IMR-90 (cell line): ENCODE measurements around the gene ZNF311. TPM values are rescaled to one million over a fixed set of nuclear protein-coding genes. Genes with fewer than 3 reads are reported as not detected.

Source experiments
- ATAC-seq: fragments of 200-7000 bp; cut with Tn5 transposase; 2 replicates; pipeline ENCODE4 v1.9.1; 2020; ENCODE audit warnings: low read depth, mild to moderate bottlenecking, moderate library complexity
- BruUV-seq: library from RNA; stranded (reverse); fragments of 400-500 nt; replicated peaks from 2 replicates; lab custom pipeline; 2021; lab: Mats Ljungman, UMichigan
- CTCF ChIA-PET: fragments of 300-600 bp; formaldehyde crosslinking; extraction: SDS; loops from one replicate; lab custom pipeline; 2021; ENCODE audit warnings: antibody characterized with exemption; lab: Yijun Ruan, JAX
- POLR2A ChIA-PET: fragments of 300-600 bp; sonication (Branson Sonifier 250); formaldehyde crosslinking; loops from one replicate; lab custom pipeline; 2022; ENCODE audit warnings: antibody characterized with exemption; ENCODE audit not compliant: unreplicated experiment; lab: Charles Lee
- DNase-seq: peaks from one replicate; pipeline ENCODE4 v3.0.0; 2013
- H2AFZ ChIP-seq: replicated peaks from 2 replicates; pipeline ENCODE3; 2013; ENCODE audit warnings: low read length, mild to moderate bottlenecking; ENCODE audit not compliant: poor library complexity
- H2AK5ac ChIP-seq: 2 replicates; pipeline ENCODE4 v1.6.1; 2013; ENCODE audit warnings: low read depth, low read length, inconsistent platforms
- H2AK9ac ChIP-seq: replicated peaks from 2 replicates; pipeline ENCODE3; 2013; ENCODE audit warnings: mild to moderate bottlenecking, low read depth, low read length, moderate library complexity; ENCODE audit not compliant: poor library complexity
- H2BK120ac ChIP-seq: 2 replicates; pipeline ENCODE4 v1.6.1; 2013; ENCODE audit warnings: low read depth, low read length, inconsistent platforms
- H2BK15ac ChIP-seq: 3 replicates; pipeline ENCODE4 v1.6.1; 2013; ENCODE audit warnings: low read depth, low read length, inconsistent platforms
- H2BK20ac ChIP-seq: 2 replicates; pipeline ENCODE4 v1.6.1; 2013; ENCODE audit warnings: low read depth, mild to moderate bottlenecking, inconsistent platforms, low read length, moderate library complexity
- H2BK5ac ChIP-seq: 2 replicates; pipeline ENCODE4 v1.6.1; 2013; ENCODE audit warnings: mild to moderate bottlenecking, low read depth, low read length, inconsistent platforms; ENCODE audit not compliant: poor library complexity, severe bottlenecking
- H3K14ac ChIP-seq: replicated peaks from 2 replicates; pipeline ENCODE4 v1.6.1; 2013; ENCODE audit warnings: low read depth, low read length, inconsistent platforms
- H3K18ac ChIP-seq: 2 replicates; pipeline ENCODE4 v1.6.1; 2013; ENCODE audit warnings: low read depth, low read length, control low read depth
- H3K23ac ChIP-seq: 2 replicates; pipeline ENCODE4 v1.6.1; 2013; ENCODE audit warnings: low read depth, low read length, inconsistent platforms
- H3K27ac ChIP-seq: 2 replicates; pipeline ENCODE4 v1.5.1; 2013; ENCODE audit warnings: mild to moderate bottlenecking, control low read depth, low read length; ENCODE audit not compliant: insufficient read depth
- H3K27me3 ChIP-seq: 2 replicates; pipeline ENCODE4 v1.6.1; 2013; ENCODE audit warnings: low read length; ENCODE audit not compliant: control insufficient read depth, insufficient read depth
- H3K36me3 ChIP-seq: 2 replicates; pipeline ENCODE4 v1.6.1; 2013; ENCODE audit warnings: low read length, mixed read lengths; ENCODE audit not compliant: control insufficient read depth, insufficient read depth
- H3K4ac ChIP-seq: 2 replicates; pipeline ENCODE4 v1.6.1; 2013; ENCODE audit warnings: low read depth, low read length, inconsistent platforms
- H3K4me1 ChIP-seq: 2 replicates; pipeline ENCODE4 v1.6.1; 2013; ENCODE audit warnings: low read length, mixed read lengths; ENCODE audit not compliant: control insufficient read depth, insufficient read depth
- H3K4me2 ChIP-seq: 2 replicates; pipeline ENCODE4 v1.6.1; 2013; ENCODE audit warnings: low read depth, mild to moderate bottlenecking, control low read depth, low read length, moderate library complexity
- H3K4me3 ChIP-seq: 2 replicates; pipeline ENCODE4 v1.5.1; 2013; ENCODE audit warnings: low read depth, mild to moderate bottlenecking, control low read depth, low read length, moderate library complexity; ENCODE audit not compliant: insufficient read depth
- H3K56ac ChIP-seq: 2 replicates; pipeline ENCODE4 v1.6.1; 2013; ENCODE audit warnings: low read length, inconsistent platforms; ENCODE audit not compliant: insufficient read depth; ENCODE audit errors: extremely low read depth
- H3K79me1 ChIP-seq, 2 experiments: 2 replicates each; pipeline ENCODE4 v1.6.1; 2013; ENCODE audit warnings: low read length in 2 of 2, inconsistent platforms in 1 of 2, low read depth in 1 of 2
- H3K9ac ChIP-seq: 2 replicates; pipeline ENCODE4 v1.6.1; 2013; ENCODE audit warnings: low read depth, low read length, control low read depth
- H3K9me1 ChIP-seq: 2 replicates; pipeline ENCODE4 v1.6.1; 2013; ENCODE audit warnings: low read length, inconsistent platforms; ENCODE audit not compliant: insufficient read depth
- H3K9me3 ChIP-seq: 2 replicates; pipeline ENCODE4 v1.6.1; 2013; ENCODE audit warnings: low read length; ENCODE audit not compliant: control insufficient read depth, insufficient read depth
- H4K20me1 ChIP-seq: 2 replicates; pipeline ENCODE4 v1.6.1; 2013; ENCODE audit warnings: low read length, inconsistent platforms; ENCODE audit not compliant: insufficient read depth
- H4K5ac ChIP-seq: 2 replicates; pipeline ENCODE4 v1.6.1; 2013; ENCODE audit warnings: mild to moderate bottlenecking, low read depth, low read length, control low read depth
- H4K8ac ChIP-seq, 2 experiments: 2 replicates each; pipeline ENCODE4 v1.6.1; 2013; ENCODE audit warnings: low read depth in 2 of 2, low read length in 2 of 2, control low read depth in 1 of 2, inconsistent platforms in 1 of 2
- H4K91ac ChIP-seq: 2 replicates; pipeline ENCODE4 v1.6.1; 2013; ENCODE audit warnings: low read depth, low read length, inconsistent platforms; ENCODE audit not compliant: insufficient read depth
- BHLHE40 ChIP-seq: fragments of 150-350 bp; IDR thresholded peaks from 2 replicates; pipeline ENCODE4 v1.6.1; 2016; ENCODE audit warnings: mild to moderate bottlenecking, low read depth, low read length
- CEBPB ChIP-seq: IDR thresholded peaks from 2 replicates; pipeline ENCODE4 v1.6.1; 2012; ENCODE audit warnings: low read depth, low read length, improper control_type of control experiment
- CHD1 ChIP-seq: IDR thresholded peaks from 2 replicates; pipeline ENCODE4 v1.6.1; 2012; ENCODE audit warnings: low read depth, low read length, improper control_type of control experiment
- FOS ChIP-seq: fragments of 150-350 bp; IDR thresholded peaks from 2 replicates; pipeline ENCODE4 v1.6.1; 2016; ENCODE audit warnings: low read depth, low read length
- MAFK ChIP-seq: IDR thresholded peaks from 2 replicates; pipeline ENCODE4 v1.6.1; 2012; ENCODE audit warnings: low read depth, low read length, improper control_type of control experiment
- MAZ ChIP-seq: IDR thresholded peaks from 2 replicates; pipeline ENCODE4 v1.6.1; 2012; ENCODE audit warnings: low read depth, mild to moderate bottlenecking, low read length, improper control_type of control experiment, moderate library complexity, borderline replicate concordance
- MXI1 ChIP-seq: IDR thresholded peaks from 2 replicates; pipeline ENCODE4 v1.6.1; 2012; ENCODE audit warnings: low read depth, mild to moderate bottlenecking, low read length, moderate library complexity, borderline replicate concordance
- NFE2L2 ChIP-seq: fragments of 150-350 bp; IDR thresholded peaks from 2 replicates; pipeline ENCODE4 v1.6.1; 2016; ENCODE audit warnings: low read depth, mild to moderate bottlenecking, low read length
- POLR2A ChIP-seq: IDR thresholded peaks from 2 replicates; pipeline ENCODE4 v1.6.1; 2012; ENCODE audit warnings: mild to moderate bottlenecking, low read depth, low read length
- RAD21 ChIP-seq: IDR thresholded peaks from 2 replicates; pipeline ENCODE4 v1.6.1; 2012; ENCODE audit warnings: low read length, improper control_type of control experiment
- RCOR1 ChIP-seq: IDR thresholded peaks from 2 replicates; pipeline ENCODE4 v1.6.1; 2012; ENCODE audit warnings: mild to moderate bottlenecking, low read length, improper control_type of control experiment; ENCODE audit not compliant: insufficient replicate concordance
- RFX5 ChIP-seq: IDR thresholded peaks from 2 replicates; pipeline ENCODE4 v1.8.0; 2012; ENCODE audit warnings: low read depth, mild to moderate bottlenecking, low read length, moderate library complexity
- SMC3 ChIP-seq: fragments of 150-350 bp; IDR thresholded peaks from 2 replicates; pipeline ENCODE4 v1.6.1; 2016; ENCODE audit warnings: low read depth, mild to moderate bottlenecking, antibody characterized with exemption, low read length, moderate library complexity
- WGBS, 2 experiments: methylation state at CpG; one replicate each; pipeline versions ENCODE4 v1.1.5 to v1.1.7; 2013; ENCODE audit warnings: missing lambda C conversion rate in 2 of 2; ENCODE audit not compliant: insufficient read length in 1 of 2; ENCODE audit errors: extremely low coverage in 2 of 2; 5-methylcytosine and 5-hydroxymethylcytosine counted together
- dilution Hi-C: fragments of 300-500 bp; cut with HindIII; formaldehyde crosslinking; loops from one replicate; pipeline ENCODE4 v1.14.3; 2018; ENCODE audit warnings: low sequenced_read_pairs; ENCODE audit not compliant: unreplicated experiment
- in situ Hi-C: fragments of 300-500 bp; cut with MboI; formaldehyde crosslinking; loops from 3 replicates; pipeline ENCODE4 v1.14.3; 2019; ENCODE audit warnings: low sequenced_read_pairs, inconsistent platforms, mixed read lengths
- intact Hi-C: fragments of 100-400 bp; cut with micrococcal nuclease; formaldehyde crosslinking; loops from 2 replicates; pipeline ENCODE4 v1.10.0; 2022
- polyA plus RNA-seq, 3 experiments: library from polyadenylated mRNA; depleted of rRNA; stranded (reverse); fragments of >200 nt; gene quantifications; 2 replicates each; pipeline ENCODE4 v1.2.3, GENCODE V29; 2012; ENCODE audit warnings: low replicate concordance in 1 of 3
- total RNA-seq: library from RNA; depleted of rRNA; stranded (reverse); fragments of >200 nt; gene quantifications from 2 replicates; pipeline ENCODE4 v1.2.3, GENCODE V29; 2012
- TF ChIP-seq, protein P1 (sequence below): fragments of 150-350 bp; IDR thresholded peaks from 2 replicates; pipeline ENCODE4 v1.6.1; 2017; ENCODE audit warnings: mild to moderate bottlenecking, antibody characterized with exemption, low read length, low read depth
- TF ChIP-seq, protein P2 (sequence below): fragments of 150-350 bp; IDR thresholded peaks from 2 replicates; pipeline ENCODE4 v1.6.1; 2016; ENCODE audit warnings: low read depth, mild to moderate bottlenecking, low read length, moderate library complexity, borderline replicate concordance
- TF ChIP-seq, protein P3 (sequence below): conservative IDR thresholded peaks from 2 replicates; pipeline ENCODE4 v1.5.1; 2012; ENCODE audit warnings: mild to moderate bottlenecking, low read depth, low read length, improper control_type of control experiment

The ZNF311 gene
- total and polyA plus RNA-seq, 2 of the 4 experiments (the other 2 are of a cell fraction), result 0.34 to 0.36 TPM

DNA sequence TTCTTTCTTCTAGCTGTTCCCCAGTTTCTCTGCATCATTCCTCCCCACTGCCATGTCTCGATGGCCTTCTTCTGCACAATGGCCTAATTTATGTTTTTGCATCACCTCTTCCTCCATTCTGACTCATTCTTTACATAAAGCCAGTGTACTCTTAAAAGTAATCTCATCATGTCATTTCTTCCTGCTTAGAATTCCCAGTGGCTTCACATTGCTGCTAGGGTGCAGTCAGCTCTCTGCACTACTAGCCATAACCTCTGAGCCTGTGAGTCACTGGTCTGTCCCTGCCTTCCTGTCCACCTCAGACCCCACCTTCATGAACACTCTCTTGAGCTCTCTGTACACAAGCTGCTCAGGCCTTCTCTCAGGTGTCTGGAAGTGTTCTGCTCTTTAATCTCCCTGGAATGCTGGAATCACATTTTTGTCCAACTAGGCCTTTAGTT is 57.3 kb downstream of the ZNF311 start:
- H3K27me3 ChIP-seq, result no peaks in the 10 kb centered on the region
- no peak overlapping the region for H3K18ac ChIP-seq
- H2BK20ac ChIP-seq, result no peak overlapping the region
- H2AK9ac ChIP-seq, result no peak overlapping the region
- H2BK5ac ChIP-seq, result no peak overlapping the region
- DNase-seq, result peak; percentile 59
- no peak overlapping the region for H4K91ac ChIP-seq
- H3K79me1 ChIP-seq, result no peaks in the 10 kb centered on the region
- no peak for TF ChIP-seq SMC3
- TF ChIP-seq, protein P1, sequence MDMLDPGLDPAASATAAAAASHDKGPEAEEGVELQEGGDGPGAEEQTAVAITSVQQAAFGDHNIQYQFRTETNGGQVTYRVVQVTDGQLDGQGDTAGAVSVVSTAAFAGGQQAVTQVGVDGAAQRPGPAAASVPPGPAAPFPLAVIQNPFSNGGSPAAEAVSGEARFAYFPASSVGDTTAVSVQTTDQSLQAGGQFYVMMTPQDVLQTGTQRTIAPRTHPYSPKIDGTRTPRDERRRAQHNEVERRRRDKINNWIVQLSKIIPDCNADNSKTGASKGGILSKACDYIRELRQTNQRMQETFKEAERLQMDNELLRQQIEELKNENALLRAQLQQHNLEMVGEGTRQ, result no peak
- no peak for TF ChIP-seq MAFK
- TF ChIP-seq, protein P2, sequence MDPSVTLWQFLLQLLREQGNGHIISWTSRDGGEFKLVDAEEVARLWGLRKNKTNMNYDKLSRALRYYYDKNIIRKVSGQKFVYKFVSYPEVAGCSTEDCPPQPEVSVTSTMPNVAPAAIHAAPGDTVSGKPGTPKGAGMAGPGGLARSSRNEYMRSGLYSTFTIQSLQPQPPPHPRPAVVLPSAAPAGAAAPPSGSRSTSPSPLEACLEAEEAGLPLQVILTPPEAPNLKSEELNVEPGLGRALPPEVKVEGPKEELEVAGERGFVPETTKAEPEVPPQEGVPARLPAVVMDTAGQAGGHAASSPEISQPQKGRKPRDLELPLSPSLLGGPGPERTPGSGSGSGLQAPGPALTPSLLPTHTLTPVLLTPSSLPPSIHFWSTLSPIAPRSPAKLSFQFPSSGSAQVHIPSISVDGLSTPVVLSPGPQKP, result no peak
- TF ChIP-seq RCOR1, result no peak
- no peak for TF ChIP-seq POLR2A
- no peak for TF ChIP-seq RAD21
- no peak for TF ChIP-seq NFE2L2
- no peak for TF ChIP-seq MXI1
- no peak for TF ChIP-seq FOS
- no peak for TF ChIP-seq MAZ
- no peak for TF ChIP-seq CHD1
- no peak for TF ChIP-seq BHLHE40
- TF ChIP-seq CEBPB, result no peak
- TF ChIP-seq, protein P3, sequence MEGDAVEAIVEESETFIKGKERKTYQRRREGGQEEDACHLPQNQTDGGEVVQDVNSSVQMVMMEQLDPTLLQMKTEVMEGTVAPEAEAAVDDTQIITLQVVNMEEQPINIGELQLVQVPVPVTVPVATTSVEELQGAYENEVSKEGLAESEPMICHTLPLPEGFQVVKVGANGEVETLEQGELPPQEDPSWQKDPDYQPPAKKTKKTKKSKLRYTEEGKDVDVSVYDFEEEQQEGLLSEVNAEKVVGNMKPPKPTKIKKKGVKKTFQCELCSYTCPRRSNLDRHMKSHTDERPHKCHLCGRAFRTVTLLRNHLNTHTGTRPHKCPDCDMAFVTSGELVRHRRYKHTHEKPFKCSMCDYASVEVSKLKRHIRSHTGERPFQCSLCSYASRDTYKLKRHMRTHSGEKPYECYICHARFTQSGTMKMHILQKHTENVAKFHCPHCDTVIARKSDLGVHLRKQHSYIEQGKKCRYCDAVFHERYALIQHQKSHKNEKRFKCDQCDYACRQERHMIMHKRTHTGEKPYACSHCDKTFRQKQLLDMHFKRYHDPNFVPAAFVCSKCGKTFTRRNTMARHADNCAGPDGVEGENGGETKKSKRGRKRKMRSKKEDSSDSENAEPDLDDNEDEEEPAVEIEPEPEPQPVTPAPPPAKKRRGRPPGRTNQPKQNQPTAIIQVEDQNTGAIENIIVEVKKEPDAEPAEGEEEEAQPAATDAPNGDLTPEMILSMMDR, result no peak
- TF ChIP-seq RFX5, result no peak
- BruUV-seq, result no TSS peak
- 60% methylated on average over 1 of the region's 1 CpG; no CpG with 5 or more reads in 1 of the 2 experiments for WGBS, 2 experiments
- no peak overlapping the region for H3K4ac ChIP-seq
- H2BK15ac ChIP-seq, result no peak overlapping the region
- H3K9ac ChIP-seq, result no peak overlapping the region
- no peak overlapping the region for H3K14ac ChIP-seq
- no peaks in the 10 kb centered on the region for H3K36me3 ChIP-seq
- ChIA-PET POLR2A (no interaction called here), CTCF (no interaction called here)
- H4K8ac ChIP-seq, result no peak overlapping the region
- H3K9me3 ChIP-seq, result no peaks in the 10 kb centered on the region
- H3K4me2 ChIP-seq, result no peak overlapping the region
- 0 out of 2 replicates have a peak, but pooled peaks have one; percentile 4 for ATAC-seq
- H3K56ac ChIP-seq, result no peak overlapping the region
- H3K4me1 ChIP-seq, result no peaks in the 10 kb centered on the region; the same call in 1 of the 2 replicates
- in situ Hi-C loops (no loop called here), intact Hi-C loops (loop anchor here (10.0 kb wide), 1 partner anchor 1473 kb away; the partner anchor contains the start of gene ZNF184), dilution Hi-C loops (no loop called here)
- no peak overlapping the region for H3K4me3 ChIP-seq
- no peak overlapping the region for H3K23ac ChIP-seq
- H3K9me1 ChIP-seq, result no peaks in the 10 kb centered on the region
- H4K5ac ChIP-seq, result no peak overlapping the region
- H4K20me1 ChIP-seq, result no peaks in the 10 kb centered on the region
- H2AFZ ChIP-seq, result peak overlapping the region; percentile 63
- H2BK120ac ChIP-seq, result no peak overlapping the region
- H2AK5ac ChIP-seq, result no peak overlapping the region
- no peak overlapping the region for H3K27ac ChIP-seq
